PC-3 (cell line): Measurements from ENCODE around the gene SEMA5A. TPM values are rescaled to one million over a fixed set of nuclear protein-coding genes. Genes with fewer than 3 reads are reported as not detected.

ENCODE experiments used
- ATAC-seq: fragments of 200-7000 bp; cut with Tn5 transposase; 2 replicates; pipeline ENCODE4 v1.9.1; 2020; ENCODE audit warnings: mild to moderate bottlenecking, moderate library complexity
- BruUV-seq: library from RNA; stranded (reverse); fragments of 400-500 nt; replicated peaks from 2 replicates; lab custom pipeline; 2021; lab: Mats Ljungman, UMichigan
- CTCF ChIA-PET: fragments of 300-600 bp; sonication (Branson Sonifier 250); formaldehyde crosslinking; loops from one replicate; lab custom pipeline; 2022; ENCODE audit warnings: antibody characterized with exemption; lab: Charles Lee
- POLR2A ChIA-PET: fragments of 300-600 bp; sonication (Branson Sonifier 250); formaldehyde crosslinking; loops from one replicate; lab custom pipeline; 2022; ENCODE audit warnings: antibody characterized with exemption; ENCODE audit not compliant: unreplicated experiment; lab: Charles Lee
- DNase-seq: peaks from one replicate; pipeline ENCODE4 v3.0.0-alpha.2; 2015
- H2AFZ ChIP-seq: fragments of 300-600 bp; sonication (generic); 2 replicates; pipeline ENCODE4 v1.6.0; 2016; ENCODE audit warnings: antibody characterized with exemption, low read length
- H3F3A ChIP-seq: fragments of 300-600 bp; sonication (generic); one replicate; pipeline ENCODE4 v1.6.0; 2017; ENCODE audit warnings: antibody characterized with exemption, low read length, control low read depth, mild to moderate bottlenecking; ENCODE audit not compliant: unreplicated experiment
- H3K27ac ChIP-seq: fragments of 300-600 bp; sonication (generic); 2 replicates; pipeline ENCODE4 v1.5.1; 2016; ENCODE audit warnings: mild to moderate bottlenecking, low read length
- H3K27me3 ChIP-seq: fragments of 300-600 bp; sonication (generic); 2 replicates; pipeline ENCODE4 v1.6.1; 2016; ENCODE audit warnings: low read length, mixed read lengths
- H3K36me3 ChIP-seq: fragments of 300-600 bp; sonication (generic); 2 replicates; pipeline ENCODE4 v1.6.1; 2016; ENCODE audit warnings: low read depth, mixed run types, low read length, mixed read lengths
- H3K4me1 ChIP-seq: fragments of 300-600 bp; sonication (generic); 2 replicates; pipeline ENCODE4 v1.5.1; 2016; ENCODE audit warnings: low read length; ENCODE audit not compliant: insufficient read depth
- H3K4me2 ChIP-seq: fragments of 300-600 bp; sonication (generic); 2 replicates; pipeline ENCODE4 v1.6.0; 2016; ENCODE audit warnings: low read length
- H3K4me3 ChIP-seq: fragments of 300-600 bp; sonication (generic); 2 replicates; pipeline ENCODE4 v1.5.1; 2016; ENCODE audit warnings: mild to moderate bottlenecking, low read length, mixed read lengths
- H3K79me2 ChIP-seq: fragments of 300-600 bp; sonication (generic); 2 replicates; pipeline ENCODE4 v1.6.1; 2017; ENCODE audit warnings: low read length, mixed read lengths
- H3K9ac ChIP-seq: fragments of 300-600 bp; sonication (generic); 2 replicates; pipeline ENCODE4 v1.6.0; 2016; ENCODE audit warnings: mild to moderate bottlenecking, low read length
- H3K9me2 ChIP-seq: fragments of 300-600 bp; sonication (generic); replicated peaks from 2 replicates; pipeline ENCODE4 v1.6.1; 2016; ENCODE audit warnings: mixed run types, low read length, mixed read lengths
- H3K9me3 ChIP-seq: fragments of 300-600 bp; sonication (generic); 2 replicates; pipeline ENCODE4 v1.6.1; 2016; ENCODE audit warnings: low read length, mixed read lengths
- H4K20me1 ChIP-seq: fragments of 300-600 bp; sonication (generic); 2 replicates; pipeline ENCODE4 v1.6.1; 2016; ENCODE audit warnings: low read length, mixed read lengths
- CTCF ChIP-seq: fragments of 300-600 bp; sonication (generic); conservative IDR thresholded peaks from 2 replicates; pipeline ENCODE4 v1.5.1; 2017; ENCODE audit warnings: antibody characterized with exemption, low read depth, mild to moderate bottlenecking, low read length
- EZH2 ChIP-seq: fragments of 300-600 bp; sonication (generic); IDR thresholded peaks from one replicate; pipeline ENCODE4 v1.6.1; 2017; ENCODE audit warnings: antibody characterized with exemption, mild to moderate bottlenecking, low read length; ENCODE audit not compliant: unreplicated experiment
- EZH2phosphoT487 ChIP-seq: fragments of 300-600 bp; sonication (generic); IDR thresholded peaks from 2 replicates; pipeline ENCODE4 v1.6.1; 2018; ENCODE audit warnings: mild to moderate bottlenecking, antibody characterized with exemption, low read length, borderline replicate concordance
- intact Hi-C: fragments of 100-400 bp; cut with micrococcal nuclease; formaldehyde crosslinking; loops from 2 replicates; pipeline ENCODE4 v1.9.0; 2023
- total RNA-seq: library from RNA; depleted of rRNA; stranded (reverse); fragments of >200 nt; gene quantifications from 2 replicates; pipeline ENCODE4 v1.2.3, GENCODE V29; 2014

Gene SEMA5A
- total RNA-seq, 1 experiment from 2014 or later, result 4.4 TPM

DNA sequence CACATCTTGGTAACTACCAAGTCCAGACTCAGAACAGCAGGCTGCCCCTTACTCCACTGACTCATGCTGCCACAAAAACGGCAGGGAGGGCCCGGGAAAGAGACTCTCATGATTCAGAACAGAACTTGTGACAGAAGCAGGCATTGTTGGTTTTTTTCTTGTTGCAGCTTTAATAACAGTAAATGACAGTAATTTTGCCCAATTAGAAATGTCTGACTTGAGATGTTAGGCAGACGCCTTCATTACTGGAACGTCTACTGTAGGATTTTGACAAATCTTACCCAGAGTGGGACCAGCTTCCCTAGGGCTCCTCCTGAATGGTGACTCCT lies 77.9 kb downstream of the SEMA5A start:
- Histone ChIP-seq H3F3A (no peaks in the 10 kb centered on the region), H3K4me2 (peak overlapping the region; percentile 67), H3K79me2 (no peaks in the 10 kb centered on the region), H2AFZ (peak overlapping the region; percentile 81), H4K20me1 (no peaks in the 10 kb centered on the region), H3K36me3 (no peaks in the 10 kb centered on the region), H3K4me1 (peaks cover 17% of the 10 kb centered on the region), H3K27ac (peak overlapping the region; percentile 84), H3K4me3 (peak overlapping the region; percentile 15; the same call in 1 of the 2 replicates), H3K9ac (peak overlapping the region; percentile 31; the same call in 1 of the 2 replicates), H3K9me3 (no peaks in the 10 kb centered on the region), H3K27me3 (no peaks in the 10 kb centered on the region), H3K9me2 (no peaks in the 10 kb centered on the region)
- ChIA-PET POLR2A (interaction anchor here (0.7 kb wide), 1 partner anchor 20 kb away, joined by 5 read pairs; no protein-coding TSS in a partner anchor), CTCF (interaction anchor here (0.6 kb wide), 1 partner anchor 27 kb away, joined by 4 read pairs; no protein-coding TSS in a partner anchor)
- peak; percentile 98 for DNase-seq
- ATAC-seq, result peak; percentile 100
- intact Hi-C loops, result no loop called here
- TF ChIP-seq EZH2phosphoT487 (no peak), EZH2 (no peak), CTCF (no peak)
- no TSS peak for BruUV-seq

GRCh38 chr5:9467199-9468059 lies 78.4 kb downstream of the SEMA5A start:
- Histone ChIP-seq H3K4me3 (peak overlapping the region; percentile 13; the same call in 1 of the 2 replicates), H3K9me3 (no peaks in the 10 kb centered on the region), H3K9me2 (no peaks in the 10 kb centered on the region), H3K27ac (peak overlapping the region; percentile 84), H3K4me1 (peaks cover 17% of the 10 kb centered on the region), H3K36me3 (no peaks in the 10 kb centered on the region), H3K79me2 (no peaks in the 10 kb centered on the region), H3K27me3 (no peaks in the 10 kb centered on the region), H3K4me2 (peak overlapping the region; percentile 67), H3F3A (no peaks in the 10 kb centered on the region), H2AFZ (peak overlapping the region; percentile 81), H4K20me1 (no peaks in the 10 kb centered on the region), H3K9ac (peak overlapping the region; percentile 15; the same call in 1 of the 2 replicates)
- intact Hi-C loops, result no loop called here
- POLR2A ChIA-PET, result interaction anchor here (0.7 kb wide), 1 partner anchor 21 kb away, joined by 5 read pairs; no protein-coding TSS in a partner anchor
- BruUV-seq, result no TSS peak
- CTCF ChIA-PET, result interaction anchor here (0.6 kb wide), 1 partner anchor 27 kb away, joined by 4 read pairs; no protein-coding TSS in a partner anchor
- ATAC-seq (peak; percentile 54), DNase-seq (no peak)
- TF ChIP-seq CTCF, result no peak
- TF ChIP-seq EZH2phosphoT487, result no peak
- no peak for TF ChIP-seq EZH2
